ENCODE data around the gene CA6.

DNA sequence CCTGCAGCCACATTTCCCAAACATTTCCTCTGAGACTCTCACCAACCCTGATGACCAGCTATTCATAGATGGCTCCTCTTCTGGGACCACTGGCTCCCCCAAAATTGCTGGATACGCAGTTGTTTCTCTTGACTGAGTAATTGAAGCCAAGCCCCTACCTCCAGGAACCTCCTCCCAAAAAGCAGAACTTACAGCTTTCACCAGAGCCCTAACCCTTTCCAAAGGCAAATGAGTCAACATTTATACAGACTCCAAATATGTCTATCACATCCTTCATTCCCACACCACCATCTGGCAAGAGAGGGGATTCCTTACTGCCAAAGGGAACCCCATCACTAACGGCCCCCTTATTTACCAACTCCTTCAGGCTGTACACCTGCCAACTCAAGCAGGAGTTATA, 20.3 kb upstream of the CA6 start:
- TF ChIP-seq, protein P1, sequence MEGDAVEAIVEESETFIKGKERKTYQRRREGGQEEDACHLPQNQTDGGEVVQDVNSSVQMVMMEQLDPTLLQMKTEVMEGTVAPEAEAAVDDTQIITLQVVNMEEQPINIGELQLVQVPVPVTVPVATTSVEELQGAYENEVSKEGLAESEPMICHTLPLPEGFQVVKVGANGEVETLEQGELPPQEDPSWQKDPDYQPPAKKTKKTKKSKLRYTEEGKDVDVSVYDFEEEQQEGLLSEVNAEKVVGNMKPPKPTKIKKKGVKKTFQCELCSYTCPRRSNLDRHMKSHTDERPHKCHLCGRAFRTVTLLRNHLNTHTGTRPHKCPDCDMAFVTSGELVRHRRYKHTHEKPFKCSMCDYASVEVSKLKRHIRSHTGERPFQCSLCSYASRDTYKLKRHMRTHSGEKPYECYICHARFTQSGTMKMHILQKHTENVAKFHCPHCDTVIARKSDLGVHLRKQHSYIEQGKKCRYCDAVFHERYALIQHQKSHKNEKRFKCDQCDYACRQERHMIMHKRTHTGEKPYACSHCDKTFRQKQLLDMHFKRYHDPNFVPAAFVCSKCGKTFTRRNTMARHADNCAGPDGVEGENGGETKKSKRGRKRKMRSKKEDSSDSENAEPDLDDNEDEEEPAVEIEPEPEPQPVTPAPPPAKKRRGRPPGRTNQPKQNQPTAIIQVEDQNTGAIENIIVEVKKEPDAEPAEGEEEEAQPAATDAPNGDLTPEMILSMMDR (conservative IDR thresholded peaks at IDR 0.05) = no peak
- no peak for TF ChIP-seq ZFX (IDR thresholded peaks at IDR 0.05)

Data from C4-2B (cell line).